Mesangial cell (primary cell): ENCODE data around the gene SLC7A14. TPM values are rescaled to one million over a fixed set of nuclear protein-coding genes. Genes with fewer than 3 reads are reported as not detected.

Experiments used
- total RNA-seq: library from RNA; depleted of rRNA; stranded (reverse); fragments of >200 nt; gene quantifications from 2 replicates; pipeline ENCODE4 v1.2.3, GENCODE V29; 2015

Gene SLC7A14
- 0.13 TPM in 1 of 2 replicates, not detected in the other for total RNA-seq

GRCh38 chr3:170585937-170586310 lies at the start of gene SLC7A14:
Gene SLC7A14 (minus strand): TSS chr3:170586075. CDS start chr3:170526936, 59,139 bp downstream.

GRCh38 chr3:170418422-170419398 lies 167.2 kb downstream of the SLC7A14 start, which contains the start of gene CLDN11:
Gene CLDN11 (plus strand): TSS chr3:170418868. CDS start chr3:170419067, 199 bp downstream.

Other genes with a start within 250 kb of the SLC7A14 start
- gene SKIL, start 228.4 kb downstream of the SLC7A14 start, total RNA-seq: 24.6 and 52.0 TPM in 2 replicates
- gene CLDN11, start 167.2 kb downstream of the SLC7A14 start, total RNA-seq: 16.3 and 77.7 TPM in 2 replicates